Neural progenitor cell (in vitro differentiated cells): ENCODE data around the gene PTPRN2. TPM values are rescaled to one million over a fixed set of nuclear protein-coding genes. Genes with fewer than 3 reads are reported as not detected.

ENCODE experiments used
- DNase-seq: peaks from one replicate; pipeline ENCODE4 v3.0.0-alpha.2; 2016; ENCODE audit warnings: low spot score
- H2AFZ ChIP-seq: fragments of 200-600 bp; sonication (generic); replicated peaks from 2 replicates; pipeline ENCODE4 v1.6.1; 2016; ENCODE audit warnings: antibody characterized with exemption
- H3F3A ChIP-seq: fragments of 200-600 bp; sonication (generic); 2 replicates; pipeline ENCODE4 v1.6.1; 2016; ENCODE audit warnings: antibody characterized with exemption, low read depth
- H3K27ac ChIP-seq: fragments of 200-600 bp; sonication (generic); 2 replicates; pipeline ENCODE4 v1.5.1; 2016; ENCODE audit warnings: mild to moderate bottlenecking
- H3K27me3 ChIP-seq: fragments of 200-600 bp; sonication (generic); 2 replicates; pipeline ENCODE4 v1.6.1; 2016; ENCODE audit warnings: mild to moderate bottlenecking, moderate library complexity
- H3K36me3 ChIP-seq: fragments of 200-600 bp; sonication (generic); 2 replicates; pipeline ENCODE4 v1.5.1; 2016
- H3K4me1 ChIP-seq: fragments of 200-600 bp; sonication (generic); 2 replicates; pipeline ENCODE4 v1.6.1; 2016; ENCODE audit warnings: mixed run types
- H3K4me2 ChIP-seq: fragments of 200-600 bp; sonication (generic); 2 replicates; pipeline ENCODE4 v1.6.1; 2016
- H3K4me3 ChIP-seq: fragments of 200-600 bp; sonication (generic); 2 replicates; pipeline ENCODE4 v1.5.1; 2016
- H3K79me2 ChIP-seq: fragments of 200-600 bp; sonication (generic); 2 replicates; pipeline ENCODE4 v1.6.1; 2016; ENCODE audit warnings: low read depth
- H3K9ac ChIP-seq: fragments of 200-600 bp; sonication (generic); 2 replicates; pipeline ENCODE4 v1.6.1; 2016
- H3K9me3 ChIP-seq: fragments of 200-600 bp; sonication (generic); 2 replicates; pipeline ENCODE4 v1.5.1; 2016; ENCODE audit warnings: low read depth
- H4K20me1 ChIP-seq: fragments of 200-600 bp; sonication (generic); 2 replicates; pipeline ENCODE4 v1.6.1; 2016; ENCODE audit warnings: low read depth
- H3K27ac Mint-ChIP-seq: 3 replicates; pipeline ENCODE4 v1.8.0; 2021; ENCODE audit warnings: mixed read lengths
- H3K27me3 Mint-ChIP-seq: 2 replicates; pipeline ENCODE4 v1.8.0; 2022; ENCODE audit warnings: low read depth, mild to moderate bottlenecking, inconsistent platforms, moderate library complexity, mixed read lengths; ENCODE audit not compliant: insufficient read depth
- H3K36me3 Mint-ChIP-seq: 3 replicates; pipeline ENCODE4 v1.8.0; 2021; ENCODE audit warnings: mixed read lengths
- H3K4me1 Mint-ChIP-seq: 3 replicates; pipeline ENCODE4 v1.8.0; 2021; ENCODE audit warnings: mixed read lengths
- H3K4me3 Mint-ChIP-seq: 3 replicates; pipeline ENCODE4 v1.8.0; 2021; ENCODE audit warnings: mild to moderate bottlenecking, moderate library complexity, mixed read lengths
- H3K9me3 Mint-ChIP-seq: 3 replicates; pipeline ENCODE4 v1.8.0; 2020; ENCODE audit warnings: mixed read lengths
- CTCF ChIP-seq: fragments of 200-600 bp; sonication (generic); IDR thresholded peaks from 2 replicates; pipeline ENCODE4 v1.5.1; 2017; ENCODE audit warnings: antibody characterized with exemption, mild to moderate bottlenecking
- EZH2 ChIP-seq: fragments of 200-600 bp; sonication (generic); IDR thresholded peaks from 2 replicates; pipeline ENCODE4 v1.6.1; 2017; ENCODE audit warnings: antibody characterized with exemption, mild to moderate bottlenecking, moderate library complexity
- EZH2phosphoT487 ChIP-seq: fragments of 200-600 bp; sonication (generic); IDR thresholded peaks from 2 replicates; pipeline ENCODE4 v1.6.1; 2017; ENCODE audit warnings: antibody characterized with exemption
- total RNA-seq: library from RNA; depleted of rRNA; stranded (reverse); fragments of >200 nt; gene quantifications from 2 replicates; pipeline ENCODE4 v1.2.3, GENCODE V29; 2015; ENCODE audit warnings: low replicate concordance

PTPRN2 gene
- total RNA-seq, 1 donor from 2014 or later, result 3.0 TPM

GRCh38 chr7:158113321-158114025 is 474.1 kb downstream of the PTPRN2 start:
- peaks cover 7% of the 10 kb centered on the region for H3K36me3 ChIP-seq
- no peak overlapping the region for H3K4me2 ChIP-seq
- H3K79me2 ChIP-seq, result no peaks in the 10 kb centered on the region
- Mint-ChIP-seq H3K4me1 (peaks cover 19% of the 10 kb centered on the region), H3K36me3 (peaks cover 11% of the 10 kb centered on the region), H3K9me3 (peaks cover 40% of the 10 kb centered on the region), H3K27ac (peak overlapping the region; percentile 34), H3K4me3 (no peak overlapping the region), H3K27me3 (peaks cover 11% of the 10 kb centered on the region)
- no peak overlapping the region for H2AFZ ChIP-seq
- no peak overlapping the region for H3K27ac ChIP-seq
- H3F3A ChIP-seq, result peaks cover 4% of the 10 kb centered on the region
- H3K9me3 ChIP-seq, result peaks cover 19% of the 10 kb centered on the region
- no peak for DNase-seq
- TF ChIP-seq EZH2 (no peak), EZH2phosphoT487 (no peak), CTCF (no peak)
- H4K20me1 ChIP-seq, result no peaks in the 10 kb centered on the region
- no peak overlapping the region for H3K9ac ChIP-seq
- peaks cover 7% of the 10 kb centered on the region for H3K4me1 ChIP-seq
- H3K27me3 ChIP-seq, result no peaks in the 10 kb centered on the region
- H3K4me3 ChIP-seq, result no peak overlapping the region

GRCh38 chr7:158112571-158113320 is 474.9 kb downstream of the PTPRN2 start:
- no peak overlapping the region for H3K27ac ChIP-seq
- H3K4me1 Mint-ChIP-seq, result peaks cover 19% of the 10 kb centered on the region
- peaks cover 14% of the 10 kb centered on the region for H3K27me3 Mint-ChIP-seq
- H3K4me3 ChIP-seq, result no peak overlapping the region
- no peaks in the 10 kb centered on the region for H3K79me2 ChIP-seq
- H3K9ac ChIP-seq, result no peak overlapping the region
- peaks cover 4% of the 10 kb centered on the region for H3F3A ChIP-seq
- H3K9me3 ChIP-seq, result peaks cover 12% of the 10 kb centered on the region
- H3K27ac Mint-ChIP-seq, result peak overlapping the region; percentile 34
- no peaks in the 10 kb centered on the region for H3K27me3 ChIP-seq
- H3K9me3 Mint-ChIP-seq, result peaks cover 39% of the 10 kb centered on the region
- H3K36me3 ChIP-seq, result no peaks in the 10 kb centered on the region
- H2AFZ ChIP-seq, result no peak overlapping the region
- peaks cover 11% of the 10 kb centered on the region for H3K36me3 Mint-ChIP-seq
- TF ChIP-seq EZH2 (no peak), CTCF (no peak), EZH2phosphoT487 (no peak)
- no peak overlapping the region for H3K4me3 Mint-ChIP-seq
- no peak overlapping the region for H3K4me2 ChIP-seq
- no peaks in the 10 kb centered on the region for H4K20me1 ChIP-seq
- no peak for DNase-seq
- H3K4me1 ChIP-seq, result peaks cover 7% of the 10 kb centered on the region

- Histone ChIP-seq H3K27me3 (no peaks in the 10 kb centered on the region), H3K27ac (no peak overlapping the region), H4K20me1 (no peaks in the 10 kb centered on the region), H3K4me1 (peaks cover 7% of the 10 kb centered on the region), H3F3A (no peaks in the 10 kb centered on the region), H3K36me3 (no peaks in the 10 kb centered on the region), H3K4me2 (no peak overlapping the region), H2AFZ (no peak overlapping the region), H3K9me3 (peaks cover 5% of the 10 kb centered on the region), H3K79me2 (no peaks in the 10 kb centered on the region), H3K4me3 (no peak overlapping the region), H3K9ac (no peak overlapping the region)
- Mint-ChIP-seq H3K4me3 (peak overlapping the region; percentile 24), H3K27me3 (peaks cover 14% of the 10 kb centered on the region), H3K4me1 (peaks cover 19% of the 10 kb centered on the region), H3K9me3 (peaks cover 32% of the 10 kb centered on the region), H3K27ac (peak overlapping the region; percentile 34), H3K36me3 (peaks cover 11% of the 10 kb centered on the region)
- no peak for TF ChIP-seq EZH2
- no peak for TF ChIP-seq CTCF
- no peak for TF ChIP-seq EZH2phosphoT487
- no peak for DNase-seq
Observed at GRCh38 chr7:158111906-158112570, 475.6 kb downstream of the PTPRN2 start.
